Mesendoderm (in vitro differentiated cells): ENCODE results near the gene TEX35.
A peak's percentile ranks its signal among the peaks of the same experiment; 100 is the strongest.

ENCODE experiments used
- DNase-seq: peaks from one replicate; pipeline ENCODE4 v3.0.0; 2013
- H2AK5ac ChIP-seq: 2 replicates; pipeline ENCODE4 v1.6.1; 2013; ENCODE audit warnings: low read length, inconsistent platforms
- H2BK120ac ChIP-seq: 2 replicates; pipeline ENCODE4 v1.6.1; 2013; ENCODE audit warnings: low read depth, mild to moderate bottlenecking, low read length, moderate library complexity, mixed read lengths
- H2BK15ac ChIP-seq: replicated peaks from 2 replicates; pipeline ENCODE4 v1.6.1; 2013; ENCODE audit warnings: low read depth, mild to moderate bottlenecking, moderate library complexity
- H2BK5ac ChIP-seq: 2 replicates; pipeline ENCODE4 v1.6.1; 2013; ENCODE audit warnings: low read length, inconsistent platforms
- H3K18ac ChIP-seq: 2 replicates; pipeline ENCODE4 v1.6.1; 2013; ENCODE audit warnings: mild to moderate bottlenecking, low read length, mixed read lengths
- H3K23ac ChIP-seq: one replicate; pipeline ENCODE4 v1.6.1; 2013; ENCODE audit warnings: low read length
- H3K27ac ChIP-seq: 2 replicates; pipeline ENCODE4 v1.5.1; 2013; ENCODE audit warnings: low read depth, mild to moderate bottlenecking, inconsistent platforms, low read length, moderate library complexity
- H3K27me3 ChIP-seq: 2 replicates; pipeline ENCODE4 v1.6.1; 2013; ENCODE audit warnings: low read length, control low read depth, mild to moderate bottlenecking, inconsistent platforms; ENCODE audit not compliant: insufficient read depth, poor library complexity
- H3K36me3 ChIP-seq: 2 replicates; pipeline ENCODE4 v1.6.1; 2013; ENCODE audit warnings: low read length, inconsistent platforms; ENCODE audit not compliant: control insufficient read depth, insufficient read depth
- H3K4ac ChIP-seq: one replicate; pipeline ENCODE4 v1.6.1; 2013; ENCODE audit warnings: low read depth, mild to moderate bottlenecking, low read length, moderate library complexity
- H3K4me1 ChIP-seq: 2 replicates; pipeline ENCODE4 v1.6.1; 2013; ENCODE audit warnings: low read depth, low read length, inconsistent platforms; ENCODE audit not compliant: control insufficient read depth
- H3K4me2 ChIP-seq: 2 replicates; pipeline ENCODE4 v1.6.1; 2013; ENCODE audit warnings: low read length
- H3K4me3 ChIP-seq: 2 replicates; pipeline ENCODE4 v1.5.1; 2013; ENCODE audit warnings: mild to moderate bottlenecking, low read length
- H3K56ac ChIP-seq: one replicate; pipeline ENCODE4 v1.6.1; 2013; ENCODE audit warnings: low read length
- H3K79me1 ChIP-seq: 2 replicates; pipeline ENCODE4 v1.6.1; 2013; ENCODE audit warnings: low read length, inconsistent platforms
- H3K79me2 ChIP-seq: 2 replicates; pipeline ENCODE4 v1.6.1; 2013; ENCODE audit warnings: mild to moderate bottlenecking, low read length; ENCODE audit not compliant: control insufficient read depth, insufficient read depth
- H3K9ac ChIP-seq: 2 replicates; pipeline ENCODE4 v1.6.1; 2013; ENCODE audit warnings: low read length, inconsistent platforms
- H4K5ac ChIP-seq: one replicate; pipeline ENCODE4 v1.6.1; 2013; ENCODE audit warnings: low read length
- H4K8ac ChIP-seq: one replicate; pipeline ENCODE4 v1.6.1; 2013; ENCODE audit warnings: low read depth, mild to moderate bottlenecking, control low read depth, low read length, moderate library complexity
- WGBS: extraction: QIAGEN DNeasy Blood & Tissue Kit; methylation state at CpG from one replicate; pipeline ENCODE4 v1.1.7; 2013; ENCODE audit warnings: low lambda C conversion rate, missing lambda C conversion rate; ENCODE audit not compliant: insufficient coverage; ENCODE audit errors: extremely low coverage; 5-methylcytosine and 5-hydroxymethylcytosine counted together

The TEX35 gene

DNA sequence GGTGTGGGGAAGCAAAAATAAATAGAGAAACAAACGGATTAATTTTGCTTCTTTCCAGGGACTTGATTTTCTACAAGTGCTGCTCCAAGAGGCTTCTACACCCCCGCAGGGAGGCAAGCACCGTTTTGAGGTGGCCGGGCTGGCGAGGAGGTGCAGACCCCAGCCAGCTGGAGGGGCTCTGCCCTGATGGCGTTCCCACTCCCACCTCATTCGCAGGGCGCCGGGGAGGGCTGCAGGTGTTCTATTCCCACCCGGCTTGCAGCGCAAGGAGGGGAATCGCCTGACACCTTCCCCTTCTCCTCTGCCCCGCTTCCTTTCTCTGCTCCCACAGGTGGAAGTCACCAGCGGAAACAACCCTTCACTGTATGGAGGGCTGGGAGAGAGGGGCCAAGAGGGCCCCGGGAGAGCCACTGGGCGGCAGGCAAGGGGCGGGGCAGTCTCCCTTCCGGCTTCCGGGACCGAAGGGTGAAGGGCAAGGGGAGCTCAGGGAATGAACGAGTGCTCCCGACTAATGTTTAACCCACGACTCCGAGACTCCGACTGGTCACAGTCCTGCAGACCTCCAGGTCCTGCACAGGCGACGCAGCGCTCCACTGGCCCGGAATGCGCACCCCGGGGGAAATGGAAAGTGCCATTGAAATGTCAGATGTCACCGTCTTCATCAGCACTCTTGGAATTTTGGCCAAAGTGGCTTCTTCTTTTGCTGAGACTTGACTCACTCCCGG lies 29.1 kb downstream of the TEX35 start:
- no peak overlapping the region for H2BK120ac ChIP-seq

DNA sequence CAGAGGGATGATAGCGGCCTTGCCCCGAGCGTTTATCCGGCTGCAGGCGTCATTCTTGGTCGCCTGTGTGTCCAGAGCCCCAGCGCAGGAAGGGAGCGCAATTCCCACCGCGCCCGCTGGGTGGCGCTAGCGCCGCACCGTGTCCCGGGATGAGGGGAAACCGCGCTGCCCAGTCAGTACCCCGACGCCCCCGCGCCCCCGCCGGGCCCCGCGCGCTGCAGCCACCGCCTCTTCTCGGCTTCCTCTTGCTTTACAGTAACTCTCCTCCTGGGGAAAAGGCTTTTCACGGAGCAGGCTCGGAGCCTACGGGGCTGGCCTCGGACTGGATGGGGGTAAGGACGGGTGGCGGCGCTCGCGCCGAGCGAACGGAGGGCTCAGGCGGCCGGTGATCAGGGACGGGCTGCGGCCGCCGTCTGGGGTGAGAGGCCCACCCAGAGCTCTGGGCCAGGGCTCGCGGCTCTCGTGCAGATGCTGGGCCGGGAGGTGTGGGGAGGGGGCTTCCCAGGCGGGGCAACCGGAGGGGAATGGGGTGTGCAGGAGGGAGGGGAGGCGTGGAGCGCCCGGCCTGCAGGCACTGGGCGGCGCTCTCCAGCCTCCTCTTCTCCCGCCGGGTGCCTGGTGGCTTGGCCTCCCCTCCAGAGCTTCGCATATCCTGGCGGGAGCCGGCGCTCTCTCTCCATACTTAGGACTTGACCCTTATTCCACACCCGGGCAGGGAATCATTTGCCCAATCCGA lies 29.8 kb downstream of the TEX35 start:
- Histone ChIP-seq H4K5ac (no peak overlapping the region), H3K79me1 (no peaks in the 10 kb centered on the region), H2BK120ac (no peak overlapping the region), H3K56ac (peak overlapping the region; percentile 96), H2BK5ac (peak overlapping the region; percentile 66), H3K18ac (peak overlapping the region; percentile 69), H2BK15ac (no peak overlapping the region), H4K8ac (no peak overlapping the region), H2AK5ac (no peak overlapping the region), H3K27me3 (no peaks in the 10 kb centered on the region), H3K79me2 (no peaks in the 10 kb centered on the region), H3K36me3 (peaks cover 1% of the 10 kb centered on the region), H3K4ac (no peak overlapping the region), H3K9ac (peak overlapping the region; percentile 92), H3K4me1 (peaks cover 2% of the 10 kb centered on the region), H3K27ac (peak overlapping the region; percentile 89), H3K23ac (peak overlapping the region; percentile 29), H3K4me2 (peak overlapping the region; percentile 95), H3K4me3 (peak overlapping the region; percentile 84)
- no CpG with 5 or more reads among the region's 66 CpGs for WGBS
- DNase-seq, result peak; percentile 91

More for the DNA sequence above, 29.1 kb downstream of the TEX35 start:
- Histone ChIP-seq H3K4ac (no peak overlapping the region), H3K4me2 (peak overlapping the region; percentile 95), H3K18ac (peak overlapping the region; percentile 69), H3K27ac (peak overlapping the region; percentile 19), H4K8ac (peak overlapping the region; percentile 83), H3K23ac (no peak overlapping the region), H3K79me1 (no peaks in the 10 kb centered on the region), H4K5ac (no peak overlapping the region), H3K36me3 (peaks cover 1% of the 10 kb centered on the region), H3K79me2 (no peaks in the 10 kb centered on the region), H3K9ac (peak overlapping the region; percentile 88), H3K27me3 (no peaks in the 10 kb centered on the region), H2AK5ac (no peak overlapping the region), H3K4me1 (peaks cover 2% of the 10 kb centered on the region), H2BK15ac (no peak overlapping the region), H3K56ac (peak overlapping the region; percentile 96), H3K4me3 (peak overlapping the region; percentile 78), H2BK5ac (peak overlapping the region; percentile 66)
- WGBS, result no CpG with 5 or more reads among the region's 33 CpGs
- DNase-seq, result peak; percentile 61

DNA sequence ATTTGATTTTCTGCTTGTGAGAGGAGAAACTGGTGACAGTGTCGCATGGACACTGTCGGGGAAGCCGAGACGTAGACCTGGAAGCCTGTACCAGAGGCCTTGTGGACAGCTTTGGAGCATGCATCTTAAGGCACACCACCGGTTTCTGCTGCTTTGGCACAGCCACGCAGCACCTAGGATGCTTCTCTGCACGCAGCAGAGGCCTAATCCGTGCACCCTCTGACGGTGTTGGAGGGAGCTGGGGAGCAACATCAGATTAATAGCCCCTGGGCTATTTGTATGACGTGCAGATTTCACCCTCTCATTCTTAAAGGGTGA lies 30.3 kb downstream of the TEX35 start:
- H3K4ac ChIP-seq, result no peak overlapping the region
- H3K4me3 ChIP-seq, result peak overlapping the region; percentile 50
- H3K4me2 ChIP-seq, result peak overlapping the region; percentile 95
- H3K9ac ChIP-seq, result peak overlapping the region; percentile 92
- no peaks in the 10 kb centered on the region for H3K79me2 ChIP-seq
- H3K27ac ChIP-seq, result no peak overlapping the region
- H2AK5ac ChIP-seq, result no peak overlapping the region
- H3K23ac ChIP-seq, result peak overlapping the region; percentile 29
- no peak overlapping the region for H4K5ac ChIP-seq
- H2BK5ac ChIP-seq, result no peak overlapping the region
- no peak overlapping the region for H4K8ac ChIP-seq
- H3K18ac ChIP-seq, result no peak overlapping the region
- H2BK120ac ChIP-seq, result no peak overlapping the region
- peaks cover 2% of the 10 kb centered on the region for H3K4me1 ChIP-seq
- H3K56ac ChIP-seq, result peak overlapping the region; percentile 86
- no peak overlapping the region for H2BK15ac ChIP-seq
- no CpG with 5 or more reads among the region's 10 CpGs for whole genome bisulfite sequencing
- no peaks in the 10 kb centered on the region for H3K27me3 ChIP-seq
- DNase-seq, result no peak
- peaks cover 1% of the 10 kb centered on the region for H3K36me3 ChIP-seq
- no peaks in the 10 kb centered on the region for H3K79me1 ChIP-seq

DNA sequence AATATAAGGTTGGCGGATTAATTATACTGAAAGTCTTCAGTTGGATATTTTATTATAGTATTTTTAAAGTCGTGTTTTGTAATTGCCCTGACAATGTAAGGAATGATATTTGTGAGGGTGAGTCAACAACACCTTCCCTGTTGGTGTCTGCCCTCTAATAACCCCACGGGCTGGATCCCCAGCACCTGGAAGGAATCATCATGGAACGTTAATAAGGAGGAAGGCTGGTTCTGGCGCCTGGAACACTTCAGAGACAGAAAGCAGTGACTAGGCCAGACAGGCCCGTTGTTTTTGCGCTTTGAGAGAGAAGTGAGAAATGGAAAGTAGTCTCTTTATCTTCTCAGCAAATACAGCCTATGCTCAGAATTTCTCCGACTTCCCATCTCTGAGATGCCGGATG lies 31.6 kb downstream of the TEX35 start:
- no peak overlapping the region for H3K4ac ChIP-seq
- no peak overlapping the region for H2BK15ac ChIP-seq
- H3K27me3 ChIP-seq, result no peaks in the 10 kb centered on the region
- no peak overlapping the region for H4K8ac ChIP-seq
- 100% methylated on average over 2 of the region's 9 CpGs for WGBS
- H3K23ac ChIP-seq, result no peak overlapping the region
- H3K79me2 ChIP-seq, result no peaks in the 10 kb centered on the region
- H3K27ac ChIP-seq, result no peak overlapping the region
- no peak for DNase-seq
- no peak overlapping the region for H2AK5ac ChIP-seq
- H3K4me3 ChIP-seq, result no peak overlapping the region
- H3K79me1 ChIP-seq, result no peaks in the 10 kb centered on the region
- peaks cover 1% of the 10 kb centered on the region for H3K36me3 ChIP-seq
- H2BK120ac ChIP-seq, result no peak overlapping the region
- no peak overlapping the region for H3K4me2 ChIP-seq
- no peak overlapping the region for H2BK5ac ChIP-seq
- no peak overlapping the region for H3K9ac ChIP-seq
- no peak overlapping the region for H3K56ac ChIP-seq
- H4K5ac ChIP-seq, result no peak overlapping the region
- H3K4me1 ChIP-seq, result peaks cover 2% of the 10 kb centered on the region
- H3K18ac ChIP-seq, result no peak overlapping the region

DNA sequence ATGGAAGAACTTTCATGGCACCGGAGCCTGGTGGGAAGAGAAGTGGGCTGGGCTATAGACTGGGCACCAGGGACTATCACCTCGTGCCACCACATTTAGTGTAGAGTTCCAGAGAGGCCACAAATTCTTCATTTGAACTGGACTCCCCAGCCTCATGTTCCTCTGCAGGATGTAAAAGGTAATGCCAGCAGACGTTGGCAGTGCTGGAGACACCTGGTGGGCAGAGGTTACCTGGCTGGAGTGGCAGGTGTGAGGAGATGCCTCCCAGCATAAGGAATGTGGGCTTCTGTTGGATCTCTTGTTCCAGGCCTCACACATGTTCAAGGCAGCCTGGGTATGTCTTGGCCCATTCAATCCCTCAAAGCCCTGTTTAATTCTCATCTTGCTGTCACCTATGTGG lies 35.2 kb downstream of the TEX35 start:
- H3K36me3 ChIP-seq, result peaks cover 1% of the 10 kb centered on the region
- no peak overlapping the region for H3K23ac ChIP-seq
- no peaks in the 10 kb centered on the region for H3K79me2 ChIP-seq
- no peak overlapping the region for H3K27ac ChIP-seq
- H3K9ac ChIP-seq, result no peak overlapping the region
- H2BK120ac ChIP-seq, result no peak overlapping the region
- H3K18ac ChIP-seq, result no peak overlapping the region
- no peaks in the 10 kb centered on the region for H3K27me3 ChIP-seq
- no CpG with 5 or more reads among the region's 3 CpGs for WGBS
- H2BK5ac ChIP-seq, result no peak overlapping the region
- H3K4ac ChIP-seq, result no peak overlapping the region
- no peak overlapping the region for H4K8ac ChIP-seq
- peaks cover 2% of the 10 kb centered on the region for H3K4me1 ChIP-seq
- no peak overlapping the region for H4K5ac ChIP-seq
- no peak overlapping the region for H3K4me3 ChIP-seq
- no peak overlapping the region for H2BK15ac ChIP-seq
- no peak overlapping the region for H3K4me2 ChIP-seq
- H3K56ac ChIP-seq, result no peak overlapping the region
- H2AK5ac ChIP-seq, result no peak overlapping the region
- no peaks in the 10 kb centered on the region for H3K79me1 ChIP-seq
- DNase-seq, result no peak
